ENCODE data around the gene SCRG1. TPM values are rescaled to one million over a fixed set of nuclear protein-coding genes. Genes with fewer than 3 reads are reported as not detected.

The SCRG1 gene
- total RNA-seq, 1 donor from 2014 or later: 2.3 TPM

DNA sequence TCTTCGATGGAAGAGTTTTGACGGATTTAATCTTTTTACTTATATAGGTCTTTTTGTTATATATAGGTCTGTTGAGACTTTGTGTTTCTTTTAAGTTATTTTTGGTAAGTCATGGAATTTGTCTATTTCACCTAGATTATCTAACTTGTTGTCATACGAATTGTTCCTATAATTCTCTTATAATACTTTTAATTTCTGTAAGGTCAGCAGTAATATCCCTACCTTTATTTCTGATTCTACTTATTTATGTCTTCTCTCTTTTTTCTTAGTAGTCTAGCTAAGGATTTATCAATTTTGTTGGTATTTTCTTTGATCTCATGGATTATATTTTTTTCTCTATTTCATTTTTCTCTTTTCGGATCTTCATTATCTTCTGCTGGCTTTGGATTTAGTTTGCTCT lies 16.6 kb downstream of the SCRG1 start:
- Histone ChIP-seq H3K27me3 (no peaks in the 10 kb centered on the region), H3K27ac (no peak overlapping the region), H3K4me1 (peaks cover 2 to 8% of the 10 kb centered on the region in 2 donors), H3K9me3 (no peaks in the 10 kb centered on the region), H3K4me3 (no peak overlapping the region), H3K36me3 (peaks cover 0 to 13% of the 10 kb centered on the region in 2 donors)
- DNase-seq (ENCODE audit: low spot score in 2 of 2): no peak
- TF ChIP-seq CTCF (IDR thresholded peaks at IDR 0.05): no peak
- intact Hi-C loops (cut with DNase I): no loop called here

DNA sequence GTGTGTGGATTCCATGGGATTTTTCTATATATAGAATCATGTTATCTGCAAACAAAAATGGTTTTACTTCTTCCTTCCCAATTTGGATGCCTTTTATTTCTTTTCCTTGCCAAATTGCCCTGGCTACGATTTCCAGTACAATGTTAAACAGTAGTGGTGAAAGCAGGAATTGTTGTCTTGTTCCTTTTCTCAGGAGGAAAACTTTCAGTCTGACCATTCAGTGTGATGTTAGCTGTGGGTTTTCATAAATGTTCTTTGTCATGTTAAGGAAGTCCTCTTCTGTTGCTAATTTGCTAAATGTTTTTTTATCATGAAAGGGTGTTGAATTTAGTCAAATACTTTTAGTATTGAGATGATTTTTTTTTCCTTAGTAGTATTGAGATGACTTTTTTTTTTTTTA lies 17.3 kb downstream of the SCRG1 start:
- H3K27ac ChIP-seq: peak overlapping the region; percentile 7 to 17
- peaks cover 0 to 6% of the 10 kb centered on the region in 2 donors for H3K36me3 ChIP-seq
- H3K27me3 ChIP-seq: no peaks in the 10 kb centered on the region
- H3K4me3 ChIP-seq: no peak overlapping the region
- no peaks in the 10 kb centered on the region for H3K9me3 ChIP-seq
- H3K4me1 ChIP-seq: peaks cover 2 to 8% of the 10 kb centered on the region in 2 donors
- intact Hi-C loops (cut with DNase I): no loop called here
- no peak for TF ChIP-seq CTCF (IDR thresholded peaks at IDR 0.05)
- DNase-seq (ENCODE audit: low spot score in 2 of 2): no peak

GRCh38 chr4:173380987-173381386 lies 17.9 kb downstream of the SCRG1 start:
- Histone ChIP-seq H3K9me3 (no peaks in the 10 kb centered on the region), H3K27me3 (no peaks in the 10 kb centered on the region), H3K27ac (peak overlapping the region; percentile 7 to 17), H3K36me3 (peaks cover 0 to 2% of the 10 kb centered on the region in 2 donors), H3K4me3 (no peak overlapping the region), H3K4me1 (peaks cover 2 to 9% of the 10 kb centered on the region in 2 donors)
- TF ChIP-seq CTCF (IDR thresholded peaks at IDR 0.05): no peak
- DNase-seq (ENCODE audit: low spot score in 2 of 2): no peak
- intact Hi-C loops (cut with DNase I): no loop called here

- H3K36me3 ChIP-seq: peaks cover 0 to 2% of the 10 kb centered on the region in 2 donors
- no peak for TF ChIP-seq CTCF (IDR thresholded peaks at IDR 0.05)
- no peaks in the 10 kb centered on the region for H3K9me3 ChIP-seq
- DNase-seq (ENCODE audit: low spot score in 2 of 2): no peak
- no peaks in the 10 kb centered on the region for H3K27me3 ChIP-seq
- H3K4me1 ChIP-seq: peaks cover 2 to 15% of the 10 kb centered on the region in 2 donors
- intact Hi-C loops (cut with DNase I): no loop called here
- no peak overlapping the region for H3K4me3 ChIP-seq
- H3K27ac ChIP-seq: no peak overlapping the region
Measured at GRCh38 chr4:173379929-173380328, 19.0 kb downstream of the SCRG1 start.

DNA sequence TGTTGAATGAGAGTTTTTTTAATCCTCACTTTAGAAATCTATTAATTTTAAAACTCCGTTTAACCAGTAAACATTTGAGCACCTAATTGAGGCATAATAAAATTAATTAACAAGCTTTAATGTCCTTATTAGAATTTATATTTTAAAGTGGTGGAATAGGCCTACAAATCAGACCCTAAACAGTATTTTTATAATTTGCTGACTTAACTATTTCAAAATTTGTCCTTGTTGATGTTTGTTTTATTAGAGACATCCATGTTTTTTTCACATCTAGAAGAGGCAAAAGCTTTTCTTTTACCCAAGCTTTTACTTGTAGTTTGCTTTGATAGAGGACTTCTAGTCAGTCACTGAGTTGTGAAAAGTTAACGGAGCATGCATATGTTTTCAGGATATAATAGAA lies 24.3 kb downstream of the SCRG1 start:
- TF ChIP-seq CTCF (IDR thresholded peaks at IDR 0.05): no peak
- intact Hi-C loops (cut with DNase I): loop anchor here (5.0 kb wide), 1 partner anchor 43 kb away; no protein-coding TSS in a partner anchor
- peaks cover 0 to 3% of the 10 kb centered on the region in 2 donors for H3K36me3 ChIP-seq
- peak overlapping the region; percentile 27 to 87 for H3K27ac ChIP-seq
- H3K4me1 ChIP-seq: peaks cover 3 to 17% of the 10 kb centered on the region in 2 donors
- no peaks in the 10 kb centered on the region for H3K9me3 ChIP-seq
- peak overlapping the region in 1 of 2 donors; percentile 79 for H3K4me3 ChIP-seq
- no peak for DNase-seq (ENCODE audit: low spot score in 2 of 2)
- no peaks in the 10 kb centered on the region for H3K27me3 ChIP-seq
